CD4-positive, CD25-positive, alpha-beta regulatory T cell (primary cell): Measurements from ENCODE around the gene ZNF672. TPM values are rescaled to one million over a fixed set of nuclear protein-coding genes. Genes with fewer than 3 reads are reported as not detected.
"Not testable (repeated sequence)": the region's sequence is repeated elsewhere in the genome, so short reads cannot be mapped to it uniquely, and the experiment has no call there.

Experiments
- ATAC-seq, 2 donors: fragments of 150-1000 bp; cut with Tn5 transposase; one replicate each; pipeline ENCODE4 v1.10.0; 2021; ENCODE audit warnings: low read depth in 2 of 2, moderate number of reproducible peaks in 2 of 2, moderate library complexity in 1 of 2
- DNase-seq, 3 donors: peaks; one replicate each; pipeline versions ENCODE4 v3.0.0 to v3.0.0-alpha.2; 2012 to 2022; ENCODE audit warnings: mixed read lengths in 1 of 3
- H3K27ac ChIP-seq: one replicate; pipeline ENCODE4 v1.7.0; 2013; ENCODE audit warnings: mild to moderate bottlenecking, low read length; ENCODE audit not compliant: insufficient read depth, poor library complexity, severe bottlenecking
- H3K27me3 ChIP-seq: one replicate; pipeline ENCODE4 v1.7.0; 2013; ENCODE audit warnings: low read length; ENCODE audit not compliant: control insufficient read depth, insufficient read depth
- H3K36me3 ChIP-seq: one replicate; pipeline ENCODE4 v1.7.0; 2013; ENCODE audit warnings: mild to moderate bottlenecking, low read length, moderate library complexity; ENCODE audit not compliant: control insufficient read depth, insufficient read depth
- H3K4me1 ChIP-seq: 2 replicates; pipeline ENCODE4 v1.7.0; 2013; ENCODE audit warnings: mild to moderate bottlenecking, low read length; ENCODE audit not compliant: insufficient read depth, control insufficient read depth, poor library complexity, severe bottlenecking
- H3K4me3 ChIP-seq: one replicate; pipeline ENCODE4 v1.7.0; 2013; ENCODE audit warnings: low read depth, mild to moderate bottlenecking, low read length, moderate library complexity
- H3K9me3 ChIP-seq, 2 experiments: 1 replicate in 1 of 2; 2 replicates in 1 of 2; pipeline ENCODE4 v1.7.0; 2013; ENCODE audit warnings: low read length in 2 of 2, mild to moderate bottlenecking in 1 of 2, moderate library complexity in 1 of 2; ENCODE audit not compliant: control insufficient read depth in 2 of 2
- H3K27ac Mint-ChIP-seq, 3 donors: one replicate each; pipeline ENCODE4 v1.8.0; 2020 to 2022; ENCODE audit warnings: mild to moderate bottlenecking in 3 of 3, mixed read lengths in 3 of 3, moderate library complexity in 2 of 3
- H3K27me3 Mint-ChIP-seq: one replicate; pipeline ENCODE4 v1.8.0; 2022; ENCODE audit warnings: mild to moderate bottlenecking, mixed read lengths
- H3K36me3 Mint-ChIP-seq: one replicate; pipeline ENCODE4 v1.8.0; 2020; ENCODE audit warnings: mixed read lengths
- H3K4me1 Mint-ChIP-seq, 4 donors: one replicate each; pipeline ENCODE4 v1.8.0; 2020 to 2022; ENCODE audit warnings: mixed read lengths in 4 of 4, mild to moderate bottlenecking in 1 of 4
- H3K4me3 Mint-ChIP-seq, 4 donors: one replicate each; pipeline ENCODE4 v1.8.0; 2020 to 2022; ENCODE audit warnings: mild to moderate bottlenecking in 4 of 4, mixed read lengths in 4 of 4, moderate library complexity in 3 of 4
- H3K9me3 Mint-ChIP-seq, 7 donors: one replicate each; pipeline ENCODE4 v1.8.0; 2020 to 2022; ENCODE audit warnings: mixed read lengths in 7 of 7, mild to moderate bottlenecking in 3 of 7, moderate library complexity in 2 of 7
- polyA plus RNA-seq, 4 donors: library from polyadenylated mRNA; unstranded; fragments of 300-500 nt; fragmentation: Illumina TruSeq; gene quantifications; one replicate each; pipeline ENCODE4 v1.2.3, GENCODE V29; 2021
- total RNA-seq: library from RNA; stranded (reverse); gene quantifications from one replicate; pipeline ENCODE4 v1.2.3, GENCODE V29; 2022

Gene ZNF672
- total and polyA plus RNA-seq, 5 donors from 2014 or later = 24.8 to 39.1 (median 29.9) TPM

- DNase-seq = no peak
- Mint-ChIP-seq H3K27me3 (peaks cover 19% of the 10 kb centered on the region), H3K36me3 (peaks cover 16% of the 10 kb centered on the region), H3K4me3 (peak overlapping the region in 1 of 4 donors; percentile 46), H3K9me3 (peaks cover 0 to 1% (median 0%) of the 10 kb centered on the region in 7 donors), H3K27ac (peak overlapping the region in 1 of 3 donors; percentile 9), H3K4me1 (peaks cover 4 to 33% (median 22%) of the 10 kb centered on the region in 4 donors)
- Histone ChIP-seq H3K4me3 (no peak overlapping the region), H3K9me3 (no peaks in the 10 kb centered on the region), H3K27me3 (peaks cover 1% of the 10 kb centered on the region), H3K27ac (no peak overlapping the region), H3K36me3 (no peaks in the 10 kb centered on the region), H3K4me1 (peaks cover 25% of the 10 kb centered on the region)
- ATAC-seq = no peak
Observed at GRCh38 chr1:248828845-248829244, 9.2 kb upstream of the ZNF672 start.

- H3K4me1 Mint-ChIP-seq = peaks cover 4 to 16% (median 11%) of the 10 kb centered on the region in 4 donors
- not testable (repeated sequence) for H3K36me3 ChIP-seq, H3K9me3 ChIP-seq, H3K9me3 Mint-ChIP-seq, H3K4me3 ChIP-seq, H3K27ac ChIP-seq, DNase-seq, H3K4me1 ChIP-seq, H3K36me3 Mint-ChIP-seq, H3K4me3 Mint-ChIP-seq, ATAC-seq, H3K27ac Mint-ChIP-seq, H3K27me3 ChIP-seq
- H3K27me3 Mint-ChIP-seq = peaks cover 19% of the 10 kb centered on the region
Observed at GRCh38 chr1:248830718-248831017, 7.4 kb upstream of the ZNF672 start.

GRCh38 chr1:248831842-248832241 is 6.2 kb upstream of the ZNF672 start:
- no peak for ATAC-seq
- H3K4me3 Mint-ChIP-seq = no peak overlapping the region
- Histone ChIP-seq H3K27ac (no peak overlapping the region), H3K4me3 (no peak overlapping the region), H3K9me3 (no peaks in the 10 kb centered on the region), H3K36me3 (no peaks in the 10 kb centered on the region), H3K27me3 (peaks cover 7% of the 10 kb centered on the region), H3K4me1 (peaks cover 6% of the 10 kb centered on the region)
- no peak for DNase-seq
- H3K4me1 Mint-ChIP-seq = peaks cover under 1 to 8% (median 5%) of the 10 kb centered on the region in 4 donors
- no peaks in the 10 kb centered on the region for H3K36me3 Mint-ChIP-seq
- peaks cover 11% of the 10 kb centered on the region for H3K27me3 Mint-ChIP-seq
- H3K27ac Mint-ChIP-seq = no peak overlapping the region
- peaks cover 0 to 1% (median 0%) of the 10 kb centered on the region in 7 donors for H3K9me3 Mint-ChIP-seq

GRCh38 chr1:248834343-248834940 is 3.6 kb upstream of the ZNF672 start:
- Mint-ChIP-seq H3K36me3 (no peaks in the 10 kb centered on the region), H3K9me3 (no peaks in the 10 kb centered on the region), H3K27ac (no peak overlapping the region), H3K27me3 (peaks cover 11% of the 10 kb centered on the region), H3K4me3 (no peak overlapping the region), H3K4me1 (peaks cover 0 to 12% (median 7%) of the 10 kb centered on the region in 4 donors)
- no peak for DNase-seq
- Histone ChIP-seq H3K4me3 (no peak overlapping the region), H3K4me1 (peaks cover 13% of the 10 kb centered on the region), H3K27ac (no peak overlapping the region), H3K36me3 (no peaks in the 10 kb centered on the region), H3K27me3 (peaks cover 7% of the 10 kb centered on the region), H3K9me3 (no peaks in the 10 kb centered on the region)
- no peak for ATAC-seq

GRCh38 chr1:248837045-248837780 is 811 bp upstream of the ZNF672 start:
- no peak for ATAC-seq
- Mint-ChIP-seq H3K27ac (no peak overlapping the region), H3K36me3 (no peaks in the 10 kb centered on the region), H3K9me3 (no peaks in the 10 kb centered on the region), H3K4me3 (no peak overlapping the region), H3K4me1 (peaks cover 7 to 31% (median 19%) of the 10 kb centered on the region in 4 donors), H3K27me3 (peaks cover 5% of the 10 kb centered on the region)
- DNase-seq = no peak
- Histone ChIP-seq H3K36me3 (no peaks in the 10 kb centered on the region), H3K4me1 (peaks cover 16% of the 10 kb centered on the region), H3K27ac (peak overlapping the region; percentile 97), H3K27me3 (peaks cover 7% of the 10 kb centered on the region), H3K9me3 (no peaks in the 10 kb centered on the region), H3K4me3 (peak overlapping the region; percentile 90)

GRCh38 chr1:248838357-248839167 is 538 bp downstream of the ZNF672 start:
- H3K4me3 Mint-ChIP-seq = peak overlapping the region in 3 of 4 donors; percentile 94 to 97 (median 96)
- H3K9me3 Mint-ChIP-seq = no peaks in the 10 kb centered on the region
- Histone ChIP-seq H3K4me1 (peaks cover 16% of the 10 kb centered on the region), H3K4me3 (peak overlapping the region; percentile 89), H3K27ac (peak overlapping the region; percentile 97), H3K27me3 (peaks cover 7% of the 10 kb centered on the region), H3K9me3 (no peaks in the 10 kb centered on the region), H3K36me3 (no peaks in the 10 kb centered on the region)
- H3K27me3 Mint-ChIP-seq = peaks cover 1% of the 10 kb centered on the region
- no peaks in the 10 kb centered on the region for H3K36me3 Mint-ChIP-seq
- DNase-seq = peak; percentile 83 to 95 (median 88)
- peak overlapping the region in 2 of 3 donors; percentile 89 to 99 for H3K27ac Mint-ChIP-seq
- H3K4me1 Mint-ChIP-seq = peaks cover 7 to 34% (median 19%) of the 10 kb centered on the region in 4 donors
- ATAC-seq = peak; percentile 64 to 67

- H3K4me1 ChIP-seq = peaks cover 16% of the 10 kb centered on the region
- H3K27ac Mint-ChIP-seq = peak overlapping the region in 2 of 3 donors; percentile 89 to 99
- peak overlapping the region in 3 of 4 donors; percentile 94 to 97 (median 96) for H3K4me3 Mint-ChIP-seq
Observed at GRCh38 chr1:248839168-248839555, 1.1 kb downstream of the ZNF672 start.

More at GRCh38 chr1:248839168-248839555, 1.1 kb downstream of the ZNF672 start:
- Mint-ChIP-seq H3K36me3 (no peaks in the 10 kb centered on the region), H3K27me3 (no peaks in the 10 kb centered on the region), H3K4me1 (peaks cover 7 to 34% (median 20%) of the 10 kb centered on the region in 4 donors), H3K9me3 (no peaks in the 10 kb centered on the region)
- no peak for DNase-seq
- Histone ChIP-seq H3K27me3 (peaks cover 4% of the 10 kb centered on the region), H3K4me3 (peak overlapping the region; percentile 89), H3K9me3 (no peaks in the 10 kb centered on the region), H3K36me3 (no peaks in the 10 kb centered on the region), H3K27ac (peak overlapping the region; percentile 97)
- no peak for ATAC-seq
